RCC 7860 (cell line): Measurements from ENCODE around the gene SYT8.

Source experiments
- DNase-seq: peaks from one replicate; pipeline ENCODE4 v3.0.0-alpha.2; 2015; ENCODE audit warnings: low spot score
- FAIRE-seq: peaks from 2 replicates; lab custom pipeline; 2012; peaks lifted over from hg19 to GRCh38; lab: Jason Lieb, UNC

Gene SYT8

DNA sequence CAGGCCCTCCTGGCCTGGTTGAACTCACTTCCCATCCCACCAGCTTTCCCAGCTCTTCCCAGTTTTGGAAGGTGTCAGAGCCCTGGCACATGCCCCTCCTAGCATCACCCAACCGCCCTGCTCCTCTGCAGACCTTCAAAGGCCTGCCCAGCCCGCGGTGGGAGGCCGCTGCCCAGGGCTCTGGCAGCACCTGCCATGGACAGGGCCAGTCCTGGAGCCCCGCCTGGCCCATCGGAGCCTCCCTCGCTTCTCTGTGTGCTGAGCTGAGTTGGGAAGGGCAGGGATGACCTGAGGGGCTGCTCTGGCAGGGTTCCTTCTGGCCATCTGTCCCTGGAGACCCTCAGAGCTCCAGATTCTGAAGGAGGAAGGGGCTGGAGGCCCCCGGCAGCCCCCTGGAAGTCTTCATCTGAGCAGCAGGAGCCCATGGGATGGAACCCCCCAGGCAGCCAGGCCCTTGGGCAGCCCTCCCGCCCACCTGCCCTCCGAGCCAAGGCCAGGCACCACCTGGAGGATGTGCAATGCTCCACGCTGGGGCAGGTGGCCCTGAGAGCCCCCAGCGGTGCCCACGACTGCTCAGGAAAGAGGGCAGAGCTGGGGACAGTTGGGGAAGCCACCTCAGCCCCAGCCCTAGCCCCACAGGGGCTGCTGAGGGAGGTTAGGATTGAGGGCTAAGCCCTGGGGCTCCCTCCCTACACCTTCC lies 21.7 kb downstream of the SYT8 start:
- DNase-seq (no peak), FAIRE-seq (no peak)

DNA sequence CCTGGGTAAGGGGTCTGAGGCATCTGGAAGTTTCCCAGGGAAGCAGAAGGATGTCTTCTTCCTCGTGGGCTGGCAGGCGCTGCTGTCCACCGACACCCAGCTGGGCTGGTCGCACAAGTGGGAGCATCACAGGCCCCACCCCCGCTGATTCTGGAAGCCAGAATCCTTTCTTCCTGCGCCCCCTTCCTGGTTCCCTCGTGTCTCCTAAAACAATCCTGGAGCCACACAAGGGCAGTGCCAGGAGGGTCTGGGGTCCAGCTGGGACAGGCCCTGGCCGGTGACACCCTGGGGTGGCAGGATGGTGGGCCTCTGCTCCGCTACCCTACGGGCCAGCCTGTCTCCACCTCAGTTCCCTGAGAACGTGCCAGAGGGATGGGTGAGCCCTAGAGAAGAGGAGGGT lies 22.3 kb downstream of the SYT8 start:
- FAIRE-seq (no peak), DNase-seq (no peak)

DNA sequence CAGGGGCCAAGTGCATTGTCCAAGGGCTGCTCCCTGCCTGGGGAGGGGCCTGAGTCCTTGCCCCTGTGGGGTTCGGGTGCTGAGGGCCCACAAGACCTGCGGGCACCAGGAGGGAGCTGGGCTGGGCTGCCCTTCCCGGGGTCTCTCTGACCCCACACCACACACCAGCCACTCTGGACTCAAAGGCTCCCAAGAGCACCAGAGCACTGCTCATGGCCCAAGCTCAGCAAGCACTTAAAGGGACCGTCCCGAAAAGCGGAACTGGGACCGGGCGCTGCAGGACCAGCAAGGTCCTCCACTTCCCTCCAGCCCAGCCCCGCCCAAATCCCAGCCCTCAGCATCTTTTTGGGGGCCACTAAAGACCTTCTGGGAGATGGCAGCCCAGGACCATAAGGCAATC lies 23.4 kb downstream of the SYT8 start:
- FAIRE-seq: no peak
- no peak for DNase-seq

DNA sequence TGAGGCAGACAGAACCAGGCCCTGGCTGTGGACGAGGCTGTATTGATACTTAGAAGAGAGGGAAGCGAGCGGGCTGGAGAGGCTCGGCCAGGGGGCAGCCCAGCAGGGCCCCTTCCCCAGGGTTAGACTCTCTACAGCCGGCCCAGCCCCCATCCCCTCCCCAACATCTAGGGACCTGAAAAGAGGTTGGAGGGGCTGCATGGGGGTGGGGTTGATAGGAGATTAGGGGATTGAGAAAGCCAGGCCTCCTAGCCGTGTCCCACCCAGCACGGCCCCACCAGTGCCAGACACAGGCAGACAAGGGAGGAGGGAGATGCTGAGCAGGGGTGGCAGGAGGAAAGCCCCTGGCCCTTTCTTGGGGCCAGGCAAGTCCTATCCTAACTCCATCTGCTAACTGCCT lies 23.8 kb downstream of the SYT8 start:
- FAIRE-seq (no peak), DNase-seq (no peak)

DNA sequence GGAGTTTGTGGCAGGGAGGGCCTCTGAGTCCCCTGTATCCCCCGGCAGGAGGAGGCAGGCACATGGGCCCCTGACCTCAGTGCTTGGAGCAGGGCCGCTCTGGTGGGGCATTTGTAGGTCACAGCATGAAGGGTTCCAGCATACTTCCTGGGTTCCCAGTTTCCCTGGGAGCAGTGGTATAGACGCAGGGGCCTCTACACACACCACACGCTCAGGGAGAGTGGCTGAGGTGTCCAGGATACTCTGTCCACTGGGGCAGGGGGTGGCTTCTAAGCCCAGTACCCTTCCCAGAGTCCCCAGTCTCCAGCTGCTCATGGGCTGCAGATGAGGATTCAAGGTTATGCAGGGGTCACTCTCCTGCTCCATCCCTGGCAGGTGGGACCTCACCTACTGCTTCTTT lies 24.2 kb downstream of the SYT8 start:
- FAIRE-seq (no peak), DNase-seq (no peak)

DNA sequence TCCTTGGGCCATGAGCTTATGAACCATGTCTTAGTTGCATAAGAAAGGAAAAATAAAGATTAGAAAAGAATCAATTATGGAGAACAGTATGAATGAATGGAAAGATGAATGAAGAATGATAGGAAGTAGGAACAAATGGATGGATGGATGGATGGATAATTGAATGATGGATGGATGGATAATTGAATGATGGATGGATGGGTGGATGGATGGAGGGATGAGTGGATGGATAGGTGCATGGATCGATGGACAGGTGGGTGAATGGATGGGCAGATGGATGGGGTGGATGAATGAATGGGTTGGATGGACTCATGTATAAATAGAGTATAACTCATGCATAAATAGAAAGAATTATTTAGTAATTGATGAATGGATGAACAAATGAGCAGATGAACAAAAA lies 25.3 kb downstream of the SYT8 start:
- no peak for FAIRE-seq
- DNase-seq: no peak

DNA sequence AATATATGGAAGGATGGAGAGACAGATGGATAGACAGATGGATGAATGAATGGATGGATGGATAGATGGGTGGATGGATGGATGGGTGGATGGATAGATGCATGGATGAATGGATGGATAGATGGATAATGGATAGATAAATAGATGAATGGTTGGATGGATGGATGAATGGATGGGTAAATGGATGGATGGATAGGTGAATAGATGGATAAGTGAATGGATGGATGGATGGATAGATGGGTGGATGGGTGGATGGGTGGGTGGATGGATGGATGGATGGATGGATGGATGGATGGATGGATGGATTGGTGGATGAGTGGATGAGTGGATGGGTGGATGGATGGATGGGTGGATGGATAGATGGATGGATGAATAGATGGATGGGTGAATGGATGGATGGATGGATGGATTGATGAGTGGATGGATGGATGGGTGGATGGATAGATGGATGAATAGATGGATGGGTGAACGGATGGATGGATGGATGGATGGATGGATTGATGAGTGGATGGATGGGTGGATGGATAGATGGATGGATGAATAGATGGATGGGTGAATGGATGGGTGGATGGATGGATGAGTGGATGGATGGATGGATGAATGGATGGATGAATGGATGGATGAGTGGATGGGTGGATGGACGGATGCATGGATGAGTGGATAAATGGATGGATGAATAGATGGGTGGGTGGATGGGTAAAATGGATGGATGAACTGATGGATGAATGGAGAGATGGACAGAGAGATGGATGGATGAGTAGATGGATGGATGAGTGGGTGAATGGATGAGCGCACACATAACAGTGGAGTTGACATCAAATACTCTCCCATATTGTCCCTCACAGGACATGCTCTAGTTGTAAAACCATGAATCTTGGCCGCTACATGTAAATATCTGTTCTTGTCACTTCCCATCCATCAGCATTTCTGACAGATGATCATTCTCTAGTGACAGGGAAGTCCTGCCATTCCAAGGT lies 26.9 kb downstream of the SYT8 start:
- FAIRE-seq (no peak), DNase-seq (no peak)

DNA sequence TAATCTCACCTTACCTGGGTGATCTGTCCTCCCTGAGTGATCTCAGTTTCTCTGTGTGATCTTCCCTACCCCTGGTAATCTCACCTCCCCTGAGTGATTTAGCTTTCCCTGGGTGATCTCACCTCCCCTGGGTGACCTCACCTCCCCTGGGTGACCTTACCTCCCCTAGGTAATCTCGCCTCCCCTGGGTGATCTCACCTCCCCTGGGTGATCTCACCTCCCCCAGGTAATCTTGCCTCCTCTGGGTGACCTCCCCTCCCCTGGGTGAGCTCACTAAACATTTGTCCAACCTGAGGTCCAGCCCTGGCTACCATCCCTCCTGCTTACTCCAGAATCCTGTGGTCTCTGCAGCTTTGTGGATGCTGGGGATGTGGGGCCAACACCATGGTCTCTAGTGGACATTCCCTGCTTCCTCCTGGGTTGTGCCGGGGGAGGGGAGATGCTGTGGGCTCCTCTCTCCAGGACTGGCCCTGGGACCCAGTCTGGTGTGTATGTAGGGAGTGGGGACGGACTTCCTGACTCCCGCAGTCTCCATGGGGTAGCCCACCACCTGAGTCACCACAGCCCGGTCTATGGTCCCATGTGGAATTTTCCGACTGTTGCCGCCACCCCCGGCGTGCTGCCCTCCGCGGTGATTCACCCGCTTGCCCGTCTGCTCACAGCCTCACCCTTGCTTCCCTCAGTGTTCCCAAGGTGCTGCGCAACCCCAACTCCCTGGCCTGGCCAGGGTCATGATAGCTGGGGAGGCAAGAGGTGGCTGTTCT lies 28.0 kb downstream of the SYT8 start:
- FAIRE-seq: peak; percentile 77
- DNase-seq: peak; percentile 85

DNA sequence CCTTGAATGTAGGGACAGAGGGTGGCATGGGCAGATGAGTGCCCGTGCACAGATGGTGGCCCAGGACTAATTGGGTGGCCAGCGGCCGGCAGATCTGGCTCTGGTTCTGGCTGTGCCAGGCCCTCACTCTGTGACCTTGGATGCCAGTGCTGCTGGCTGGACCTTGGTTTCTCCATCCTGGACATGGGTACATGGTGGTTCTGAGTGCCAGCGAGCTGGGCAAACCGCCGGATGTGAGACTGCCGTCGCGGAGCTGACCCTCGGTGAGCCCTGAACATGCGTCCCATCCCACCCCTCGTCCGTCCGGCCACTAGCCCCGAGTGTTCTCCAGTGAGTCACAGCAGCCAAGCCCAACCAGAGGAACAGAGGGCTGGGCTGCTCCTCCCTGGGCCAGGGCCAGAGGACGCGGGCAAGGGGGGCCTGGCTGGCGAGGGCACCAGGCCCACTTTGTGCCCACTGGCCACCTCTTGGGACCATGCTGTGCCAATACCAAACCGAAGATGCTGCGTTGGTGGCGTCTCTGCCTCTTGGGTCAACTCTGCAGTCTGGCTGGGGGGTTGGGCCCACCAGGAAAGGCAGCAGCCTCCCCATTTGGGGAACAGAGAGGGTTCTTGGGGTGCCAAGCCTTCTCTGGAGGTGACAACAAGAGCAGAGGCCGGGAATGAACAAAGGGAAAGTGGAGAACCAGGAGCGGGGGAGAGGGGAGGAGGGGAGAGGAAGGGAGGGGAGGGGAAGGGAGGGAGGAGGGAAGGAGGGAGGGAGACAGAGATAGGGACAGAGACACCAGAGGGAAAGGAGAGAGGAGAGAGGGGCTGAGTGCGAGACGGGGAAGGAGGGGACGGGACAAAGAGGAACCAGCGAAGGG lies 28.8 kb downstream of the SYT8 start:
- peak; percentile 83 for DNase-seq
- FAIRE-seq: peak; percentile 74

DNA sequence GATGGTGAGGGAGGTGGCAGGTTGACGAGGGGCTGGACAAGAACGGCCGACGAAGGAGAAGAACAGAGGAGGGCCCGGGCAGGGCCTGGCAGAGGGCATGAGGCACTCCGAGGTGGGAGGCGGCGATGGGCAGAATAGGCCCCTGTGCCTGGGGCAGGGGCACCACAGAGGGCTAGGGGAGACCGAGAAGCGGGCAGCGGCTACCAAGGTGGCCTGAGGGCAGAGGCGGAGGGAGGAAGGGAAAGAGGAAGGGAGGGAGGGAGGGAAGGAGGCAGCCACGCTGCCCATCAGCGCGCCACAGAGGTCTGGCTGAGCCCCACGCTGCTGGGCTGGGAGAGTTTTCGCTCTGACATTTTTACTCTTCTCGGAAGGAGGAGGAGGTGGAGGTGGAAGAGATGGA lies 29.4 kb downstream of the SYT8 start:
- no peak for DNase-seq

DNA sequence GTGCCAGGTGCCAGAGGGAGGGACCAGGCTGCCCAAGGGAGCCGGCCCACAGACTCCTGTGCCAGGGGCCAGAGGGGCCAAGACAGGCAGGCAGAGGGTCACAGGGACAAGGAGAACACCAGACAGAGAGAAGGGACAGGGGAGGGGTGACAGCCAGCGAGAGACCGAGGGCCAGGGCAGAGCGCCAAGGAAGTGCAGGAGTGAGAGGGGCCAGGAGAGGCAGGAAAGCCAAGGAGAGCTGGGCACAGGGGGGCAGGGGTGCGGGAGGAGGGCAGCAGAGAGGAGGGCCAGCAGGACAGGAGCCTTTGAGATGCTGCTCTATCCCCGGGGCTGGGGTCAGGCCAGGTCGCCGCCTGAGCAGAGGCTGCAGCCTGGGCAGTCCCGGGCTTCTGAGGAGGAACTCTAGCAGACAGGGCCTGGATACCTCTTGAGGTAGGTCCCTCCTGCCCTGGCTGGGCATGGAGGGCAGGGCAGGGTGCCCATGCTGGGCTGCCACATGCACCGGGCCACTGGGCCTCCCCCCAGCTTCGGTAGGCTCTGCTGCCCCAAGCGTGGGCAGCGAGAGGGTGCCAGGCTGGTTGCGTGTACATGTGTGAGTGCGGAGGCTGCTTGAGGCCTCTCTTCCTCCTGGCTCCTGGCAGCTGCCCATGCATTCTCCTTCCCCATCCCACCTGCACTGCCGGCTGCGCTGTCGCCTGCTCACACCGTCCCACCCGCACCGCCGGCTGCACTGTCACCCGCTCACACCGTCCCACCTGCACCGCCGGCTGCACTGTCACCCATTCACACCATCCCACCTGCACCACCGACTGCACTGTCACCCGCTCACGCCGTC lies 30.3 kb downstream of the SYT8 start:
- DNase-seq (no peak), FAIRE-seq (no peak)

More for the DNA sequence above, 29.4 kb downstream of the SYT8 start:
- FAIRE-seq: no peak

DNA sequence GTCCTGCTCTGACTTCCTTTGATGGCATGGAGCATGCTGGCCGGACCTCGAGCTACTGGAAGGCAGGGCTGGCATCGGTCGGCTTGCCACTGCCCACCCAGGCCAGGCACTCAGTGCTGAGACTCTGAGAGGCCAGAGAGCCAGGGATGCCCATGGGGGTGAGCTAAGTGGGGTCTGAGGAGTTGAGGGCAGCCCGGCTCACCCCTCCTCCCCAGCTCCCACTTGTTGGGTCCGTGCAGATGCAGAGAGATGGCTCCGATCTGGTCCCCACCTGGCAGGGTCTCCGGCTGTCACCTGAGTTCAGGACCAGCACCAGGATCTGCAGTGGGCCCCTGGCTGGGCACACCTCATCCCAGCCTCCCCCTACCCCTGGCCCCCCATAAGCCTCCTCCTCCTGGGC lies 31.4 kb downstream of the SYT8 start:
- DNase-seq: no peak
- FAIRE-seq: no peak

DNA sequence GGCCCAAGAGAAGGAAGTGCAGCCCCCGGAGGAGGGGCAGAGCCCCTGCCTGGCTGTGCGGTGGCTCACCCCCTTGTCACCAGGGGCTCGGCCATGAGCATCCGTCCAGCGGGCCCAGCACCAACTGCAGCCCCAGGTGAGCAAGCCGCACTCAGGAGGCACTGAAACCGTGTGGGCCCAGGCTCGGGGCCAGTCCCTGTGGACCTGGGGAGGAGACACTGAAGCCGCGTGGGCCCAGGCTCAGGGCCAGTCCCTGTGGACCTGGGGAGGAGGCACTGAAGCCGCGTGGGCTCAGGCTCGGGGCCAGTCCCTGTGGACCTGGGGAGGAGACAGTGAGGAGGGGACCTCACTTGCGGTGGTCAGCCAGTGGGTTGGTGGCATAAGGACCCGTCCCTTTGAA lies 32.0 kb downstream of the SYT8 start:
- FAIRE-seq: no peak
- DNase-seq: no peak

DNA sequence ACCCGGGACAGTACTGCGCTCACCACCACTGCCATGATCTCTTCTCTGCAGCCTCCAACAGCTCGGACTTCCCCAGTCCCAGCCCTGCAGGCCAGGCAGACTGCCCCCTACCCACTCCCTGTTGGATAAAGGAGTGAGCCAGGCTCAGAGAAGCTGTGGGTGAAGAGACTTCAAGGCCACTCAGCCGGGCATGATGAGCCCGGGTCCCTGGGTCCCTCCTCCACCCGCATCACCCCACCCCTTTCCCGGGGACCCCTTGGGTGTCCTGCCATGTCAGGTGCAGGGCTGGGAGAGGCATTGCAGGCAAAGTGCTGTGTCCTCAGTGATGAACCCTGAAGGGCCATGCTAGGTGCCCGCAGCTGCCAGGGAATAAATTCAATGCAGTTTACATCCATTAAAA lies 32.6 kb downstream of the SYT8 start:
- DNase-seq (no peak), FAIRE-seq (no peak)

DNA sequence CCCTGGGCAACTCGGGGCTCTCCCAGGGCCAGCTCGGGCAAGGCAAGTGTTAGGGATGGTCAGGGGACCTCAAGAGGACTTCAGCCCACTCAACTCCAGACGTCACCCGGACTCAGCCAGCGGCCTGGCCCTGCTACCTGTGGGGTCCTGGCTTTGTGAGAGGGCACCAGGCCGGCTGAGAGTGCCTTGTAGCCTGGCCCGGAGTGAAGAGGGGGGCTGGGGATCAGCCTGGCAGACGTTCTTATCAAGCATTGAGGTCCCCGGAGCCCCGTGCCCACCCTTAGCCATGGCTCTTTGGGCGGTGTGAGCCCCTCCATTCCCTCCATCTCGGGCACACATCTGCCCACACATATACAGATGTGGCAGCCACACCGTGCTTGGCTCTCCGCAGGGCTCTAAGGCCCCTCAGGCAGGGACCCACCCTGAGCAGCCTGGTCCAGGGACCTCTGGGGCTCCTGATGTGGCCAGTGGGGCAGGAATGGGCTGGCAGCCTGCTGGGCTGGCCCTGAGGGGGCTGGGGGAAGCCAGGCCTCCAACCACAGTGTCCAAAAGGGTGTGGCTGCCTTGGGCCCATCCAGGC lies 33.4 kb downstream of the SYT8 start:
- no peak for DNase-seq
- no peak for FAIRE-seq

DNA sequence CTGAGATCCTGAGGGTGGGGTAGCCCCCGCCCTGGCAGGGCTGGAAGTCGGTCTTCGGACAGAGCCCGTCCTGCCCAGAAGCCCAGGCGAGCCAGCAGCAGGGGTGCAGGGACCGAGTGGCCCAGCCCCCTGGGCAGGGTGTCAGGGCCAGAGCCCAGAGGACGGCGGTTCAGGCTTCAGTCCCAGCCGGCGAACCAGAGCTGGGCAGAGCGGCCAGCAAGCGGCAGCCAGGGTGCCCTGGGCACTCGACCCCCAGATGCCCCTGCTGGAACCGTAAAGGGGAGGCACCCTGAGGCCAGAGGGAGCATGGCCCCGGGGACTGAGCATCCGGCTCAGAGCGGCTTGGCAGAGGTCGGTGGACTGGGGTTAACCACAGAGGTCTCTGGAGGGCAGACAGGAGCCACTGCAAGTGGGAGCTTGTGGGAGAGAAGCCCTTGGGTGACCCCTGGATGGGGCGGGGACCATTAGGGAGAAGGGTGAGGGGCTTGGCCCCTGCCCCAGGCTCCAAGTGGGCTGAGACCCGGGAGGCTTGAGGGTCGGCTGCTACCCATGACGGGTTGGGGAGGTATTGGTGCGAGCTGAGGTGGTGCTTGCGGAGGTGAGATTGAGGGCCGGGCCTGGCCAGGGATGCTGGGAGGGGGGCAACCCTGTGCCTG lies 34.0 kb downstream of the SYT8 start:
- DNase-seq (no peak), FAIRE-seq (no peak)

DNA sequence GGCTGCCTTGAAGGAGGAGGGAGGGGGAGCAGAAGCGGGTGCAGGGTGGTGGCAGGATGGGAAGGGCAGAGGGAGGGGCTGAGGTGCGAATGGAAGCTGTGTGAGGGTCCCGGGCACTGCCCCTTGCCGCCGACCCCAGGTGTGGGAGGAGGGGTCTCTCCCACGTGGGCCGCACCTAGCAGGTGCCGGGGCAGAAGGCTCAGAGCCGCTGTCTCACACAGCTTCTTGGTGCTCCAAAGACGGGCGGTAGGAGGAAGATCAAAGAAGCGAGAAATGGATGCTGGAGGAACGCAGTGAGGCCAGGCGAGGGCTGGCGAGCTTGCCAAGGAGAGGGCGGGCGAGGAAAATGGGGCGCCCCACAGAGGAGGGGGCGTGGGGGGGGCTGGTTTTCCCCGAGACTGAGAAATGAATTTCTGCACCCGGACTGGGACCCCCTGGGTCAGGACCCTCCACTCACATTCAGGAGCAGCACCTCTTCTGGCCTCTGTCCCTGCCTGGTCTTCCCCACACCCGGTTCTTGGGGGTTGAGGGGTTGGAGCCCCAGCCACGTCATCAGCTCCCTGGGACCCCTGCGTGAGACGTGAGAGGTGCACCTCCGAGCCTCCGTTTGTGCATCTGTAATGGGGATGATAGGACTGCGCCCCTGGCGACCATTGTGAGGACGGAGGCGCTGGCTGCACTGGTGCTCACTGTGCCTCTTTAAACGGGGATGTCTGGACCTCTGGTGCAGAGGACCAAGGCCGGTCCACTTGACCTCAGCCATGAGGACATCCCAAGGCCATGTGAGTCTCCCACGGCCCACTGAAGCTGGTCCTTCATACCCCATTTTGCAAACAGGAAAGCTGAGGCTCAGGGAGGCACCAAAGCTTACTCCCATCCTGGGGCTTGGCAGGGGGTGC lies 34.9 kb downstream of the SYT8 start:
- no peak for FAIRE-seq
- no peak for DNase-seq

DNA sequence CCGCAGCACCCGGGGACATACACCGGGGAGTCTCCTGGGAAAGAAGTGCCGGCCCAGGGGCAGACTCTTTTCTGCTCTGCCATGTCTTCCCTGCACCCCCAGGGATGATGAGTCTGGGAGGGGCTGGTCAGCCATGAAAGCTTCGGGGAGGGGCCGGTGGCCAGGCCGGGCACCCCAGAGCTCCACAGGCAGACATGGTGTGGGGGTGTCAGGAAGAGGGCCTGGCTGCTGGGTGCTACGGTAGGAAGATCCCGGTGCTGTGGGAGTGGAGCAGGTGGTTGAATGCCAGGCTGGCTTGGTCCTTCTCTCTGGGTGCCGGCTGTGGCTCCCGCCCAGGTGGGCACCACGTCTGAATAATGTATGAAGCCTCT lies 35.5 kb downstream of the SYT8 start:
- FAIRE-seq: no peak
- no peak for DNase-seq
